T-helper 2 cell (primary cell): ENCODE data around the gene GRPEL2.
"Not testable (repeated sequence)": the region's sequence is repeated elsewhere in the genome, so short reads cannot be mapped to it uniquely, and the experiment has no call there.

ENCODE experiments used
- DNase-seq, 5 experiments: peaks; one replicate each; pipeline versions ENCODE4 v3.0.0 to v3.0.0-alpha.2; 2012 to 2022

GRPEL2 gene

DNA sequence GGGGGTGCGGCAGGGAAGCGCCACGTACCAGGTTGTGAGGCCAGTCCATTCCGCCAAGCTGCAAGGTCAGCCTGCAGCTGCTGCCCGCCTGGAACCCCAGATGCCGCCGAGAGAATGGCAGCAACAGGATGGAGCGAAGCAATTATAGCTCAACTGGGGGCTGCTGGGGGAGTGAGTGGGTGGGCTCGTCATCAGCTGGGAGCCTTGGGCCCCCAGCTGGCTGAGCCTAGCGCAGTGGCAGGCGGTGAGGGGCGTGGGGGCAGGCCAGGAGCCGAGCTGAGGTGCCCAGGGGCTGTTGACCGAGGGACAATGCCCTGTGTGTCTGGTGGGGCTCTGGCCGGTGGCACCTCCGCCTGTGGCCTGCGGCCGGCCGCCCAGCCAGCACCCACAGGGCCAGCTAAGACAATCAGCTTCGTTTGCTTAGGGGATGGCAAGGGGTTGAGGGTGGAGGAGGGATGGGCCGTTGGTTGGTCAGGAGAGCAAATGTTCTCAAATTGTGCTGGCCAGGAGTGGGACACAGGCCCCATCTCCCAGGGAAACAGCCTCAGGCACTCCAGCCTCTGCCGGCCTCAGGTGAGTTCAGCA is 34.0 kb downstream of the GRPEL2 start, which contains the start of gene IL17B:
Gene IL17B (minus strand): TSS at position 116 of the 585 bp plus-strand sequence. CDS start 67 bp downstream, at position 49.
- DNase-seq: no peak

DNA sequence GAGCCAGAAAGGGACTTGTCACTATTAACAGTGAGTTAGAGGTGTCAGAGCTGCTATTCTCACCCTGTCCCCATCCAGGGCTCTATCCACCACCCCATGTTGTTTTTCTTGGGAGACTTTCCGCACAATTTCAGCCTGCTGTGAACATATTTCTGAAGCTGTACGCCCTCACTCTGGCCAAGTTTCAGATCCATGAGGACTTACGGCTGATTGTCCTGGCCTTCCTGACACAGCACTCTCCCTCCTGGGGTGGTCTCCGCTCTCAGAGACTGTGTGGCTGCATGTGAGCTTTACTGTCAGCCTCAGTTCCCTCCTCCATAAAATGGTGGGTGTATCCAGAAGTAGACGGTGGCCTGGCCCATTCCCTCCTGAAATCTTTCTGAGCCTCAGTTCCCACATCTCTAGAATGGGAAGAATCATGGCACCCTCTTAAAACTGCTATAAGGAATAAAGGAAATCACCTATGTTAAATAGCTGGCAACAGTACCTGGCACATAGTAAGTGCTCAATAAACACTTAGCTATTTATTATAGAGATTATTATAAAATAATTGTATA is 34.6 kb downstream of the GRPEL2 start:
- no peak for DNase-seq

DNA sequence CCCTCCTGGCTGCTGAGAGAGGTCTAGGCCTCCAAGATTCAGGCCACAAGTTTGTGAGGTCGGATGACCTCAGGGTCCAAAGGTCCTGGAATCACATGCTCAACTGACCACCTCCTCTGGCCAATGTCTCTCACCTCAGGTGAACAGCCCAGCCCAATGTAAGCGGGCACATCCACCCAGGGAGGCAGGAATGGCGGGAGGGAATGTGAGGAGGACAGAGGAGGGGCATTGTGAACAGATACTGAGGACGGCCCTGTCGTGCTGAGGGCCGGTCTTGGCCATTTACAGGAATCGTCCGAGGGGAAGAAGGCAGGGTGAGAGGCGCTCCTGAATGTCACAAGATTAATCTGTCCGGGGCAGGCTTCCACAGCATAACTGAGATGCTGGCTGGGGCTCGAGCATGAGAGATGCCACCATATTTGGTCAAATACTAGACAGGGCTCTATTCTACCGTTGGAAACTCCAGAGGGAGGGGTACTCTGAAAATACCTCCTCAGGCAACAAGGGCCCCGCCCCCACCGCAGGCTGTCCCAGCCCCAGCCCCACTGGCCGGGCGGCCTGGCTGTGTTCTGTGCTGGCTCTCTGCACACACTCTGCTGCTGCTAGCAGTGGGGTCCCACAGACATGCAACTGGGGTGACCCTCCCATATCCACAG is 35.3 kb downstream of the GRPEL2 start:
- DNase-seq: no peak

DNA sequence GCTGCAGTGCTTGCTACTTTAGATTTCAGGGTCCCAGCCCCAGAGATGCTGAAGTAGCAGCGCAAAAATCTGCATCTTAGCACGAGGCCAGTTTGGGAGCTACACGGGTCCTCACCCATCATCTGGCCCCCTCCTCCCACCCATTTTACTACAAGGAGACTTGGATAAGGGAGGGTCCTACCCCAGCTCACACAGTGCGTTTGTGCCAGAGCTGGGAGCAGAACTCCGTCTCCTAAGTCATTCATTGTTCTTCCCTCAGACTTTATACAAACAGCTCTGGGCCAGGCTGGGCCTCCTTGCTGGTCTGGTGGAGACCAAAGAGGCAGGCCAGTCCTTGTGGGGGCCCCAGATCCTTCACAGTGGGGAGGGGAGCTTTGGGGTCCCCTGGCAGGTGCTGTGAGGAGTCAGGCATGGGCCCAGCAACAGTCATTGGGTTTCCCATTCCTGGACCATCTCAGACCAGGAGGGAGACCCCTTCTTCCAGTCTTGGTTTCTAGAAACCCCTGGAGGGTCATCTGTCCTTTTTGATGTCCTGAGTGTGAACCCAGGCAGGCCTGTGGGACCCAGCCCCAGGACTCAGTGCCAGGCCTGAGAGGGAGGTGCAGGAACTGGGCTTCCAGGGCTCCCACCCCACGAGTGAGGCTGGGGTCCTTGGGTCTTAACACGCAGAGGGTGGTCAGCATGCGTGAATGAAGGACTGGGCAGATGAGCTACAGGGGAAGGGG is 36.1 kb downstream of the GRPEL2 start:
- DNase-seq: no peak

DNA sequence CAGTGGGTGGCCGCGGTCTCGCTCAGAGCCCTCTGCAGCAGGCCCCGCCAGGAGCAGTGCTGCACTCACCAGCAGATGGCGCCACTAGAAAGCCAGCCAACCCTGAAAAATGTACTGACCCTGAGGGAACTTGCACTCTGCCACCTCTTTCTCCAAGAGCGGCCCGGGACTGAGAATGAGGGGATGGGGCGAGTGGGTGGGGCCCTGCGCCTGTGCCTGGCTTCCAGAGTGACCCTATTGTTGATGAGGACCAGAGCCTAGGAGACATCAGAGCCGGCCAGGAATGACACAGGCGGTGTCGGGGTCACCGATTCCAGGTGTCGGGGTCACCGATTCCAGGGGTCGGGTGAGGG is 36.7 kb downstream of the GRPEL2 start:
- DNase-seq: peak; percentile 21 to 68 (median 57)

DNA sequence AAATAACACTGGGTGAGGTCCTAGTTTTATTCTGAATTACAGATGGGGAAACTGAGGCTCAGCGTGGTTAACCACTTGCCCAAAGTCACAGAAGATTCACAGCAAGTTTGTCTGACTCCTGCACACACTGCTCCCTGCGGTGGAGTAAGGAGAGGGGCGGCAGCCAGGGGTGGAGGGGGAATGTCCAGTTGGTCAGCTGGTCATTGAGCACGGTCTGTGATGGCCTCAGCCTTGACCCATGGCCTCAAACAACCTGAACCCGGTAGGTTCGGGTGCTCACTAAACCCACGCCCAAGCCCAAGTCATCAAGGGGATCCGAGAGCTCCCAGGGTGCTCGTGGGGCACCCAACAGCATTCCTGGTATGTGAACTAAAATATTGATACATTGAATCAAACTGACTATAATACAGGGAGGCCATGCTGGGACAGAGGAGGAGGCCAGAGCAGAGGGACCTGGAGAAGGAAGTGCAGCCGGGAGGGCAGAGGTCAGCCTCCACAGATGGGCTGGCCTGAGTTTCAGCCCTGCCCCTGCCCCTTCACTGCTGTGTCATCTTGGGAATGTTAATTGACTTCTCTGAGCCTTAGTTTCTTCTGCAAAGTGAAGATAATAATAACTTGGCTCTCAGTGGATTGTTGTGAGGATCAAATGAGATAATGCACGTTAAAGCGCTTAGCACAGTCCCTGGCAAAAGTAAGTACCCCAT is 37.4 kb downstream of the GRPEL2 start:
- DNase-seq: no peak

DNA sequence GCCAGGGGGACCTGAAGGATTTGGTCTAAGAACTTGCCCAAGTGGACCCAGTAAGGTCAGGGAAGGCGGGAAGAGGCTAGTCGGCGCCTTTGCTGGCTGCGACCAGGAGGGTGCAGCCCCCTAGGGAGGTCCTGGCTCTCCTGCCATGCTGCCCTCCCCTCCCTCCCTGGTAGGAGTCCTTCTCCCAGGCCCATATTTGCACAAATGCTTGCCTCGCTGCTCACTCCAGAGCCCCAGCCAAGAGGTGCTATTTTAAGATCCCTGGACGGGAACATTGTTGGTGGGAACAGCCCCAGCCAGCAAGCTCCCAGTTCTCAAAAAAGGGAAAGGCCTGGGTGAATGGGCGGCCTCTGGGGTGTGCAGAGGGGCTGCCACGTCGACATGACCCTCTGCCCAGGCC is 38.1 kb downstream of the GRPEL2 start:
- no peak for DNase-seq

DNA sequence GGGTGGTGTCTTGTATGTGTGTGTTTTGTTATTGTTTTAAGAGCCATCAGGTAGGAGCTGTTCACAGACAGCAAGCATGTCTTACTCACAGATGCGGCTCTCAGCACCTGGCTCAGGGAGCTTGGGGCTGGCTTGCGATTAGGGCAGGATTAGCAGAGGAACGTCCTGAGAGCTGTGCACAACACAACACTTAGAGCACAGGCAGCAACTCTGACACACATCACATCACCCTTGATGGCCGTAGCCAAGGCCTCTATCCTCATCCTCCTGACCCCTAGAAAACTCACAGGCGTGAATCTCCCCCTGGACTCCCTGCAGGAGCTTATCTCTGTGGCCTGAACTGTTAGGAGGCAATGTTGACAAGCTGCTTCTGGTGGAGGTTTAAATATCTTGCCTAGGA is 40.9 kb downstream of the GRPEL2 start:
- no peak for DNase-seq

DNA sequence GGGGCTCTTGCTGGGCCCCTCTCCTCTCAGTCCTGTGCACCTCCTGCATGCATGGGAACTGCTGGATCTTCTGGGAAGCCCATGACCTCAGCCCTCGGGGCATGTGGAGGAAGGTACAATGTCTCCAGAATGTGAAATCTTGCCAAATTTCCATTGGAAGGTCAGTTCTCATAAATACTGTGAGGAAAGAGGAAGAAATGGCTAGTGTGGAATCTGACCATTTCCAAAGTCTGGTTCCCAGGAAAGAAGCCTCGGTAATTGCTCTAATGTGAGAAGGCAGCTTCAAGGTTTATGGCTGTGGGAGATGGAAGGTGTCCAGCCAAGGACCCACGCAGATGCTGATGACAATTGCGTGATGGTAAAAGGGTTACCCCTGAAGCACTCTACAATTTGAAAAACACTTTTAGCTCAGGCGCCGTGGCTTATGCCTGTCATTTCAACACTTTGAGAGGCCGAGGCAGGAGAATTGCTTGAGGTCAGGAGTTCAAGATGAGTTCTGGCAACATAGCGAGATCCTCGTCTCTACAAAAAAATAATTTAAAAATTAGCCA is 41.9 kb downstream of the GRPEL2 start:
- DNase-seq: no peak

DNA sequence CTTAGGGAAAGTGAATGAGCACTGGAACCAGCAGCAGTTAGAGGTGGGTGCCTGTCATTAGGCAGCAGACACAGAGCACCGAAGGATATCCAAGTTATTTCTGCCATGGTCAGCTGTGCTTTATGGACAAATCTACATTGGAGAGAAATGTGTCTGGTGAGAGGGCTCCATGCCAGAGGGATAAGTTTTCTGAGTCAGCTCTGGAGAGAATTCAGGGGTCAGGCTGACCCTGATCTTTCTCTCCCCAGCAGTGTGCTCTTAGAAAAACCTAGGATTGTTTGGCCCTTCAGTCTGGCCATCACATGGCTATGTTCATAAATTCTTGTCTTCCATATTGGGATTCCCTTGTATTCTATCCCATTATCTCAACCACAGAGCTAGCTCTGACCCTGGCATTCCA is 42.7 kb downstream of the GRPEL2 start:
- DNase-seq: no peak

DNA sequence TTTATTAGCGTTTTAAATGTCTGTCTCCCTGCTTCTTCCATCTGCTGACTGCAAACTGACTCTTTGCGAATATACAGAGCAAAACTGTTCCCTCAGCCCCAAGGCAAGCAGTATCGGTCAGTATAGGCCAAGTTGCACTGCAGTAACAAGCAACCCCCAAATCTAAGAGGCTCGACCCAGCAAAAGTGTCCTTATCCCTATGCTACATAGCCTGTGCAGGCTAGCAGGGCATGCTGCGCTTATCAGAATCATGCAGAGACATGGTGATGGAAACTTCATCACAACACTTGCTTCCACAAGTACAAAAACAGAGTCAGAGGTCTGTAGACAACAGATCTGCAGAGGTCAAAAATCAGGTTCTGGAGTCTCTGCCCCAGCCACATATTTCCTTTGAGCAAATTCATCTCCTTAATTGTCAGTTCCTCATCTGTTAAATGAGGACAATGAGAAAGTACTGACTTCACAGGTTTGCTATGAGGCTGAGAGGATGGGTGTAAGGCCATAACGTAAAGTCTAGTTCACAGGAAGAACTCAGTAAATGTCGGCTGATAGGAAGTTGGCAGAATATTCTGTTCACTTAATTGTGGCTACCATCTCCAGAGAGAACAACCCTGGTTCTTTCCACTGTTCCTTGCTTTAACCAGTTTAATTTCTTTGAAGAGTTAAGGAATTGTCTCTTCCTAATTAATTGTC is 43.3 kb downstream of the GRPEL2 start:
- DNase-seq: no peak

DNA sequence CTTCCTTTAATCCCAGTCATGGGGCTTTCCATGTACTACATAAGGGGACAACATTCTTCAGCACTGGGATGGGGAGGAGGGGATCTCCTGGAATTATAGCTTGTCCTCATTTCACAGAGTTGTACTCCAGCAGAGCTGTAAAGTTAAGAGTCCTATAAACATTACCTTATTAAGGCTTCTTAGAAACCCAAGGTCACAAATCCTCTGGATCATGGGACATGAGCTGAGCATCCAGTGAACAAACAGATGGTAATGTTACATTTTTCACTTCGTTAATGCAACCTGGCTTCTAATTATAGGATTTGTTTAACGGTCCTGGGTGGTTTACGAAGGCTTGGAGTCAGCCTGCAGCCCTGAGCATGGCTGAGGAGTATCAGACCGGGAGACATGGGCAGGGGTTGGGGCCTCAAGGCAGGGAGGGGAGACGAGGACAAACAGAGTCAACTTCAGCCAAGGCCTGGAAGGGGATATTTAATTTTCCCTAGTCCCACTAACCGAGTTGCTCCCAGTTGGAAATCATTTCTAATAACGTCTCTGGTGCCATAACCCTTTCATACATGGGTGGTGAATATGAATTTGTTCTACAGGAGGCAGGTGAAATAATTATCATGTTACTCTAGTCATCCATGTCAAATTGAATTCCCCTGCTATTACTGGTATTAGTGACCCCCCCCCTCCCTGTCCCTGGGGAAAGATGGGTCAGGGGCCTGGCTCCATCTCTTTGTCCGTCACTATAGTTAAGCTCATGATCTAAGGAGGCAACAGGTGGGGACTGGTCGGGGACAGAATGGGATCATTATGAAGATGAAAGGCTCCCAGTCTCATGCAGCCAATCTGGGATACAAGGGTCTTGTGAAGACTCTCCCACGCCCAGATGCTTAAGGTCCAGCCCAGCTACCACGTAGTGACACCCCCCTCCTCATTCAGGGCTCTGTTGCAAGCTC is 44.5 kb downstream of the GRPEL2 start:
- DNase-seq: no peak

DNA sequence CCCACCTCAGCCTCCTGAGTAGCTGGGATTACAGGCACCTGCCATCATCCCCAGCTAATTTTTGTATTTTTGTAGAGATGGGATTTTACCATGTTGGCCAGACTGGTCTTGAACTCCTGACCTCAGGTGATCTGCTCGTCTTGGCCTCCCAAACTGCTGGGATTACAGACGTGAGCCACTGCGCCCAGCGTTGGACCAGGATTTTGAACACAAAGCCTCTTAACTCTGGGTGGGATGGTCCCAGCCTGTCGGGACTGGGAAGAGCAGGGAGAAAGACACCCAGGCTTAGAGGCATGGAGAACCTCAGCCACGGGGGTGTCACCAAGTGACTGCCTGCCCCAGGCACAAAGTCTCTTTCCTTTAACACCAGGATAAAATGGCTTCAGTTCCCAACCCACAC is 45.8 kb downstream of the GRPEL2 start:
- DNase-seq: not testable (repeated sequence)

DNA sequence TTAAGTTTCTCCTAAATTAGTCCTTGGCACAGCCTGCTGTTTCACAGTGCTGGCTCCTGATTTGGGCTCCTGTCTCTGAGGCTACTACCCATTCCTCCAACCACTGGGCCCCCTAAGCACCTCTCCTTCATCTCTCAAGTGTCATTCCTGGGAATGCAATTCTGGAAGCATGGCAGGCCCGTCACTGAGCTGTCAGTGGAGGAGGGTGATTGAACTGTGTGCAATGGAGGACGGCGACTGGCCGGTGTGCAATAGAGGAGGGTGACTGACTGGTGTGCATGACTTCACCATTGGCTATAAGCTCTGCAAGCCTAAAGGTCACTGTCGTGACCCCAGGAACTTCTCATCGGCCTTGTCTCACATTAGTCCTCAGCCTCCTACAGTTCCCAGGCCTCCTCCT is 46.2 kb downstream of the GRPEL2 start:
- no peak for DNase-seq

DNA sequence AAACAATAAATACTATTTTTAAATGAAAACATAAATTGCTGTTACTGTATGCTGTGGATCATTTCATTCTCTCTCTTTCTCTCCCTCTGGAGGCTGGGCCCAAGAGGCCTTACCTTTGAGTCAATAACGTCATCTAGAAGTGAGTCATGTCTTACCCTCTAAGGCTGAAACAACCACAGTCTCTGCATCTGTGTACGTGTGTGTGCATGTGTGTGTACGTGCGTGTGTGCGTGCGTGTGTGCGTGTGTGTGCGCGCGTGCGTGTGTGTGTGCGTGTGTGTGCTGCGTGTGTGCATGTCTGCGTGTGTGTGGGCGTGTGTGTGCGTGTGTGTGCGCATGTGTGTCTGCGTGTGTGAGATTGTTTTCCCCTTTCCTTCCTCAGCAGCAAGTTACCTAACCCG is 47.4 kb downstream of the GRPEL2 start:
- DNase-seq: peak in 1 of 5 experiments; percentile 72

DNA sequence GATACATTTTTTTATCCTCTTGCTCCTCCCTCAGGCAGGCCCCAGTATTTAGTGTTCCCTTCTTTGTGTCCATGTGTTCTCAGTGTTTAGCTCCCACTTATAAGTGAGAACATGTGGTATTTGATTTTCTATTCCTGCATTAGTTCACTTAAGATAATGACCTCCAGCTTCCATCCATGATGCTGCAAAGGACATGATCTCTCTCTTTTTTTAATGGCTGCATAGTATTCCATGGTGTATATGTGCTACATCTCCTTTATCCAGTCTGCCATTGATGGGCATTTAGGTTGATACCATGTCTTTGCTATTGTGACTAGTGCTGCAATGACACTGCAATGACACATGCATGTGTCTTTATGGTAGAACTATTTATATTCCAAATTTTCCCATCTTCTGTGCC is 49.7 kb downstream of the GRPEL2 start:
- not testable (repeated sequence) for DNase-seq

DNA sequence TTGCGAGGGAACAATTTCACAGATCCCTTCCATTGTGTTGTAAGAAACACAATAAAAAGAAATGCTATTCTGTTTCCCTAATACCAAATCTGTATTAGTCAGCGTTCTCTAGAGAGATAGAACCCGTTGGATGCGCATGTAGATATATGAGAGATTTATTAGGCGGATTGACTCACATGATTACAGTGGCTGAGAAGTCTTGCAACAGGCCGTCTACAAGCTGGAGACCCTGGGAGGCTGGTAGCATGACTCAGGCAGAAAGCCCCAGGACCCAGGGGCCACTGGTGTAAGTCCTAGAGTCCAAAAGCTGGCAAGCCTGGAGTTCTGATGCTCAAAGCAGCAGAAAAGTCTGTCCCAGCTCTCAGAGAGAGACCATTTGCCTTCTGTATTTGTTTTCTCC is 52.2 kb downstream of the GRPEL2 start:
- DNase-seq: no peak

DNA sequence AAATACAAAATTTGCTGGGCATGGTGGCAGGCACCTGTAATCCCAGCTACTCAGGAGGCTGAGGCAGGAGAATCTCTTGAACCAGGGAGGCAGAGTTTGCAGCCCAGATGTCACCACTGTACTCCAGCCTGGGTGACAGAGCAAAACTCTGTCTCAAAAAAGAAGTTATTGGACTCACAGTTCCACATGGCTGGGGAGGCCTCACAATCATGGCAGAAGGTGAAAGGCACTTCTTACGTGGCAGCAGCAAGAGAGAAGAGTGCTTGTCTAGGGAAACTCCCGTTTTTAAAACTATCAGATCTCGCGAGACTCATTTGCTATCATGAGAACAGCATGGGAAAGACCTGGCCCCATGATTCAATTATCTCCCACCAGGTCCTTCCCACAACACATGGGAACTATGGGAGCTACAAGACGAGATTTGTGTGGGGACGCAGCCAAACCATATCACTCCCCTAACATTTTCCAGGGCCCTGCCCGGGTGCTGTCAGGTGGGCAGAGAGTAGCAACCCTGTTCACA is 53.5 kb downstream of the GRPEL2 start:
- DNase-seq: not testable (repeated sequence)

DNA sequence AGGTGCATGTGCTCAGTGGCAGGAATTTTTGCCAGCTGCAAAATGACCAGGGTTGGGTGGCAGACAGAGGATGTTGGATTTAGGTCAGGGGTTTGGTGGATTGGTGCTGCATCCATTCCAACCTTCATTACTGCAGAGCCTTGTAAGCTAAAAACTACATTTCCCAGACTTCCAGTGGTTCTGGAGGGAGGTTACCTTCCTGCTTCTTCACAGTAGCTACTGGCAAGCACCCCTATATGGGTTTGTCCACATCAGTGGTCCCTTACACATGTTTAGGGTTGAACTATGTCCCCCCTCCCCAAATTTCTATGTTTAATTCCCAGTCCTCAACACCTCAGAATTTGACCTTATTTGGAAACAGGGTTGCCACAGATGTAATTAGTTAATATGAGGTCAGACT is 54.5 kb downstream of the GRPEL2 start:
- DNase-seq: no peak

DNA sequence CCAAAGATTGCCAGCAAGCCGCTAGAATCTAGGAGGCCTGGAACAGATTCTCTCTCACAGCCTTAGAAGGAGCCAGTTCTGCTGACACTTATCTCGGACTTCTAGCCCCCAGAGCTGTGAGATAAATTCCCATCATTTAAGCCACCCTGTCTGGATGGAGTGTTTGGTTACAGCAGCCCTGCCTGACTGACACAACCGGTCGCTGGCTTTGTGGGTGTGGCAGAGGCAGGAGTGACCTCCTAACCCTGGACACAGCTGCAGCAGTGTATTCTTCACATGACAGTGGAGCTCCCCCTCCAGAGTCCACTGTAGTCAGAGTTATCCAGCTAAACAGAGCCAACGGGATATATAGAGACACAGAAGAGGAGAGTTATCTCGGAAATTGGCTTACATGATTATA is 55.0 kb downstream of the GRPEL2 start:
- no peak for DNase-seq

DNA sequence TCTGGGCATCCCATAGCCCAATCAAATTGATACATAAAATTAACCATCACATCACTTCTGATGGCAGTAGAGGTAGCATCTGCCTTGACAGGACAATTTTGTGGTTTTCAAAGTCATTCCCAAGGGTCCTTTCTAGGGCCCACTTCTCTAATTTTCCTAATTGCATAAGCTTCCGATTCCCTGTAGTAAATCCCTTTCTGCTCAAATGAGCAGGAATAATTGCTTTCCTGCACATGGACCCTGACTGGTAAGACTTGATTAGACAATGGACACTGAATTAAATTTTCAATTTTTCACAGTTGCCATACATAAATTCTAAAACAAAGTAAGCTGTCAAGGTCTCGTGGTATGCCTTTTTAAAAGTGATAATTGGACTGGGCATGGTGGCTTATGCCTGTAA is 55.8 kb downstream of the GRPEL2 start:
- DNase-seq: no peak
